HT-29 (cell line): ENCODE measurements around the gene ANKRD52. TPM values are rescaled to one million over a fixed set of nuclear protein-coding genes. Genes with fewer than 3 reads are reported as not detected.

Experiments used
- DNase-seq: peaks from one replicate; pipeline ENCODE4 v3.0.0-alpha.2; 2015; ENCODE audit warnings: low spot score
- total RNA-seq: library from RNA; depleted of rRNA; stranded (reverse); fragments of >200 nt; shearing (Covaris generic); gene quantifications from 2 replicates; pipeline ENCODE4 v1.2.3, GENCODE V29; 2014

Gene ANKRD52
- total RNA-seq, 1 experiment from 2014 or later = 13.4 TPM

- DNase-seq = no peak
Observed at GRCh38 chr12:56241424-56242303, 16.5 kb downstream of the ANKRD52 start.

- DNase-seq = no peak
Observed at GRCh38 chr12:56237552-56237951, 20.6 kb downstream of the ANKRD52 start.

GRCh38 chr12:56236985-56237384 is 21.2 kb downstream of the ANKRD52 start:
- DNase-seq = no peak

DNA sequence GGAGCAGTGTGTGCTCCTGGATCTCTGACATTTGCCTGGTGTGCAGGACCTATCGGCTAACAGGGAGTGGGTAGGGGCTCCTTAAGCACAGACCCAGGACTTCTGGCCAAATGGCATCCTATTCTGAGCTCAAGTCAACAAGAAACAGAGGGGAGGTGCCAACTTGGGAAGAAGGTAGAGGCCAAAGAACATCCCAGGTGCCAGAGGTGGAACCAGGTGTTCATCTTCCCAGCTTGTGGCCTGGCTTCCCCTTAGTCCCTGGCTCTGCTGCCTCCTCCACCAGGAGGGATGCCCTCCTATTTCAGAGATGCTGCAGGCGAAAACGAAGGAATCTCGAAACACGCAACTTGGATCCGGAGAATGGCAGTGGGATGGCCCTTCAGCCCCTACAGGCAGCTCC is 22.1 kb downstream of the ANKRD52 start:
- no peak for DNase-seq

GRCh38 chr12:56234746-56235436 is 23.3 kb downstream of the ANKRD52 start:
- no peak for DNase-seq

DNA sequence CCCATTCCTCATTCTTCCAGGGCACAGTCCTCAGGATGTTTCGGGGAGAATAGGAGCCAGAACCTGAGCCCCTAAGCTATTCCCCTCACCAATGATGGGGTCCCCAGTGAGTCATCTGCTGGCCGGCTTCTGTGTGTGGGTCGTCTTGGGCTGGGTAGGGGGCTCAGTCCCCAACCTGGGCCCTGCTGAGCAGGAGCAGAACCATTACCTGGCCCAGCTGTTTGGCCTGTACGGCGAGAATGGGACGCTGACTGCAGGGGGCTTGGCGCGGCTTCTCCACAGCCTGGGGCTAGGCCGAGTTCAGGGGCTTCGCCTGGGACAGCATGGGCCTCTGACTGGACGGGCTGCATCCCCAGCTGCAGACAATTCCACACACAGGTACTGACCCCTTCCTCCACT is 27.0 kb downstream of the ANKRD52 start:
- no peak for DNase-seq

- DNase-seq = peak; percentile 58
Observed at GRCh38 chr12:56230432-56231183, 27.6 kb downstream of the ANKRD52 start.

DNA sequence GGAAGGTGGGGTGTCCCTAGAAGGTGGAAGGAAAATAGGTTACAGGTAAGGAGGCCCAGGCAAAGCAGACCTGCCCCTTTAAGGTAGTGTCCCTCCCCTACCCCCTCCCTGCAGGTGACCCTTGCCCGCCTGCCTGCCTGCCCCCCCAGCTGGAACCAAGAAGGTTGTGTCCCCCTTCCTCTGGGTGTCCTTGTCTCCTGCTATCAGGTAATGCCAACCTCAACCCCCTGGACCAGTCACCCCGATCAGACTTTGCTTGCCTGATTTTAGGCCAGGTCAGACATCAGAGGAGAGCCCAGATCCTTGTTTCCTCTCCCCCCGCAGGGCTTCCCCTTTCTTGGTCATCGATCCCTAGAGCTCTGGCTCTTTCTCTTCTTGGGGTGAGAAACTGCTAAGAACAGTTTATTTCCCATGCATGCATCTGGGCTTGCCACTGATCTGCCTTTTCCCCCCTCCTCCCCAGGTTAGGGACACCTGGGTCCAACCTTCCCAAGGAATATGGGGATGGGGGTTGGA is 28.2 kb downstream of the ANKRD52 start, which contains the start of gene SLC39A5:
Gene SLC39A5 (plus strand): TSS at position 136 of the 516 bp plus-strand sequence. CDS start 1,224 bp downstream, outside the sequence.
- DNase-seq = no peak

DNA sequence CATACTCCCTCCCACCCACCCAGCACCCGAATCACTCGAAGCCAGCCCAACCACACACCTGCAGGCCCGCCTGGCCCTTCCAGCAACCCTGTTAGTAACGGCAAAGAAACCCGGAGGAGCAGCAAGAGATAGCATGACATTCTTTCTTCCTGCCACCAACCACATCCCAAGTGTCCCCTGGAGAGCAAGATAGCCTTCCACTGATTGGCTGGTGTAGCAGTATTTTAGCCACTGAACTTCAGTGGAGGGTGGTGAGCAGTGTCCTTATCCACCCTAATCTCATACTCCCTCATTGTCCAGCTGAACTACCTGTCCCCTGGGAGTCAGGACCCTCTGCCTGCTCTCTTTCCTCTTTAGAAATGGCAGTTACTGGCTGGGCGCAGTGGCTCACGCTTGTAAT is 29.1 kb downstream of the ANKRD52 start:
- DNase-seq = no peak

DNA sequence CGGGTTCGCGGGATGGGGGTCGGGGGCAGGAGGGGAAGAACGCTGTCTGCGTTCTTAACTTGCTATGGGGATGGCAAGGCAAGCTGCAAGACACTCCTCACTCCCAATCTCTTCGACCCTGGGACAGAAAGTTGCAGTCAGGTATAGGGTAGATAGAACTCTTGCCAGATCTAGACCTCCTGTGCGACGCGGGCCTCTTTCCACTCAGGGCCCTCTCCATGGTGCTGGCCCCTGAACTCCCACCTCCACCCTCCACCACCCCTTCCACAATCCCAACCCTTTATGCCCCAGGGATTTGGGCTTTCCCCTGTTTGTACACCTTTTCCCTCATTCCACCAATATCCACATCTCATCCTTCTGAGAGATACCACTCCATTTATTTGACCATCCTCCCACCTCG is 33.2 kb downstream of the ANKRD52 start:
- DNase-seq = no peak

GRCh38 chr12:56224102-56224701 is 34.0 kb downstream of the ANKRD52 start, which contains the start of gene NABP2:
Gene NABP2, plus strand, starts transcription at chr12:56224342. Its CDS starts 515 bp downstream, at chr12:56224857.
- peak; percentile 99 for DNase-seq

- DNase-seq = peak; percentile 40
Observed at GRCh38 chr12:56223571-56224101, 34.5 kb downstream of the ANKRD52 start.

DNA sequence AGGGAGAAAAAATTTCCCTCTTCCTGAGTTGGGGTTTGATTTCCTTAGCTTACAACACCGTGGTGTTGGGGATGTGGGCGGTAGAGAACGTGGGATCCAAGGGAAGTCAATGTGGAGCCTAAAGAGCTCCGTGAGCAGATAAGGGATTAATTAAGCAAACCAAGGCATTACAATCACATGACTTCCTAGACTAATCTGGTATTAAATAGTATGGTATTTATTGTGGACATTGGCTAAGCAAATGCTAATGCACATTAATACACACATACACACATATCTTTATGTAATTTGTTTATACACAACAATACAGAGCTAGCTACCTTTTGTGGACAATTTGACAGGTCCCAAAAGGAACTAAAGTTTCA is 35.7 kb downstream of the ANKRD52 start:
- peak; percentile 58 for DNase-seq

- DNase-seq = peak; percentile 97
Observed at GRCh38 chr12:56221757-56222530, 36.2 kb downstream of the ANKRD52 start, which contains the start of gene RNF41. Gene RNF41, minus strand, starts transcription at chr12:56221922. Its CDS starts 7,875 bp downstream, at chr12:56214047.

GRCh38 chr12:56221232-56221756 is 36.9 kb downstream of the ANKRD52 start:
- no peak for DNase-seq

DNA sequence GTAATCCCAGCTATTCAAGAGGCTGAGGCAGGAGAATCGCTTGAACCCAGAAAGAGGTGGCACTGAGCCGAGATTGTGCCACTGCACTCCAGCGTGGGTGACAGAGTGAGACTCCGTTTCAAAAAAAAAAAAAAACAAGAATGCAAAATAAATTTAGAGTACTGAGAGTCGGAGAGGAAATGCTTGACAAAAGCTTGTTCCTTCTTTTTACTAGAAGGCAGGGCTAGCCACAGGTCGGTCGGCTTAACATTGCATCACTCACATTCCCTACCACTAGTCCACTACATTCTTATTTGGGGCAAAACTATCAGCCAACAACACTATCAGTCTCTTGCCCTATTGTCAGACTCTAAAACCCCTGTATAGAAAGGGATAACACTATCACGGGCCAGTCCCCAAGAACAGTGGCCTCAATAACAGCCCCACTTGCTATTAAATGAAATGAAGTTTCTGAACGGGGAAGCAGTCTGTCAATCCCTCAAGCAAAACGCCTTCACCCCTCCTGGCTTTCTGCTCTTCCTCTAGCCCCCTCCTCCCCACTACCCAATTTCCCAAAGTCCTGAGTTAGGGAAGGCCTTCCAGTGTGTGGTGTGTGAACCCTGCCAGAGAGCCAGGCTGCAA is 37.5 kb downstream of the ANKRD52 start:
- DNase-seq = peak; percentile 55

- DNase-seq = no peak
Observed at GRCh38 chr12:56219840-56220239, 38.3 kb downstream of the ANKRD52 start.

DNA sequence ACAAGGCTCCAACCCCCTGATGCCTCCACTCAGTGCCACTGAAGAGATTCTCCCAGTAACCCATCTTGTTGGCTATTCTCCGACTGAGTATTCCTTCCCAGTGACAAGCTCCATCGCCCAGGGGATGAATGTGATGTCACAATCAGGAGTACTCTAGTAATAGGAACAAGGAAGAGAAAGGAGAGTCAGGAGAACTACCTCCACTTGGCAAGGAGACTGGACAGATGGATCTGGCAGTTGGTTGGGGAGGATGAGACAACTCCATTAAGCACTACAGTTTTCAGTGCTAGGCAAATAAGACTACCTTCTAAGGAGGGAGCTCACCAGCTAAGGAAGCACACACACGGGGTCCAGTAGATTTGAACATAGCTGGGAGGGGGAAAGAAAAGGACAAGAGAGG is 41.7 kb downstream of the ANKRD52 start:
- DNase-seq = no peak

- DNase-seq = no peak
Observed at GRCh38 chr12:56213878-56214277, 44.3 kb downstream of the ANKRD52 start.
